Stimulated activated naive CD8-positive, alpha-beta T cell treated with anti-CD3 and anti-CD28 coated beads, Interleukin-15, Interleukin-2, amounts not matched to agents 100 ng/mL and 50 ng/mL, for 24 hours (primary cell): ENCODE results near the gene ARCN1.

Experiments used
- H3K27ac Mint-ChIP-seq: one replicate; pipeline ENCODE4 v1.8.0; 2021; ENCODE audit warnings: mild to moderate bottlenecking, mixed read lengths
- H3K27me3 Mint-ChIP-seq: one replicate; pipeline ENCODE4 v1.8.0; 2021; ENCODE audit warnings: mixed read lengths
- H3K36me3 Mint-ChIP-seq: one replicate; pipeline ENCODE4 v1.8.0; 2021; ENCODE audit warnings: low read depth, mixed read lengths
- H3K4me1 Mint-ChIP-seq: one replicate; pipeline ENCODE4 v1.8.0; 2021; ENCODE audit warnings: low read depth, mixed read lengths
- H3K4me3 Mint-ChIP-seq: one replicate; pipeline ENCODE4 v1.8.0; 2021; ENCODE audit warnings: mild to moderate bottlenecking, mixed read lengths
- H3K9me3 Mint-ChIP-seq: one replicate; pipeline ENCODE4 v1.8.0; 2021; ENCODE audit warnings: mixed read lengths

The ARCN1 gene

DNA sequence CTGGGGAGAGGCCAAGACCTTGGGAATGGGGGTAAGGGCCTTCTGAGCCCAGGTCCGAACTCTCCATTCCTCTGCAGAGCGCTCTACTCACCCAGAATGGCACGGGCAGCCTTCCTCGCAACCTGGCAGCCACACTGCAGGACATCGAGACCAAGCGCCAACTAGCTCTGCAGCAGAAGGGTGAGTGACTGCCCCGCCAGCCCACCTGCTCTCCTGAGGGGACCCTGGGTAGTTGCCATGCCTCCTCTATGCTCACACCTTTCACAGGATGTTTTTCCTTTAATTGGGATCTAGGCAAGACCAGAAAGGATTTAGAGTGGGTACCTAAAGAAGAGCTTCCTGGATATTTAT is 71.8 kb downstream of the ARCN1 start:
- no peaks in the 10 kb centered on the region for H3K4me1 Mint-ChIP-seq
- no peak overlapping the region for H3K27ac Mint-ChIP-seq
- H3K4me3 Mint-ChIP-seq: no peak overlapping the region
- H3K9me3 Mint-ChIP-seq: no peaks in the 10 kb centered on the region
- no peaks in the 10 kb centered on the region for H3K36me3 Mint-ChIP-seq
- no peaks in the 10 kb centered on the region for H3K27me3 Mint-ChIP-seq

DNA sequence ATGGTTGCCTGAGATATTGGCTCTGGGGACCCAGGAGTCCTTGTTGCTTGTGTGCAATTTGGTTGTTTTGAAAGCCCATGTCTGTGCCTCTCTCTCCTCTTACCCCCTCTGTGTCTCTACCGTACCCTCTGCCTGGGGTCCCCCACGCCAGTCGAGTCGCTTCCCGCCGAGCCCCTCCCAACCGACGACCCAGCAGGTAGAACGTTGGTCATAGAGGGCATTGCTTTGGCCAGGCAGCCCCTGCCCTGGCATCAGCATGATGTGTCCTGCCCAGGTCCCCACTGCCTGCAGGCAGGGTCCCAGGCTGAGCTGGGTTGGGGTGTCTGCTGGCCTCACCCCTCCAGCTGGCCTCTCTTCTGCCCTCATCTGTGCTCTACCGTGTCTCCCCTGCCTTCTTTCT is 72.3 kb downstream of the ARCN1 start:
- Mint-ChIP-seq H3K4me1 (no peaks in the 10 kb centered on the region), H3K36me3 (no peaks in the 10 kb centered on the region), H3K9me3 (no peaks in the 10 kb centered on the region), H3K27me3 (no peaks in the 10 kb centered on the region), H3K4me3 (no peak overlapping the region), H3K27ac (no peak overlapping the region)

DNA sequence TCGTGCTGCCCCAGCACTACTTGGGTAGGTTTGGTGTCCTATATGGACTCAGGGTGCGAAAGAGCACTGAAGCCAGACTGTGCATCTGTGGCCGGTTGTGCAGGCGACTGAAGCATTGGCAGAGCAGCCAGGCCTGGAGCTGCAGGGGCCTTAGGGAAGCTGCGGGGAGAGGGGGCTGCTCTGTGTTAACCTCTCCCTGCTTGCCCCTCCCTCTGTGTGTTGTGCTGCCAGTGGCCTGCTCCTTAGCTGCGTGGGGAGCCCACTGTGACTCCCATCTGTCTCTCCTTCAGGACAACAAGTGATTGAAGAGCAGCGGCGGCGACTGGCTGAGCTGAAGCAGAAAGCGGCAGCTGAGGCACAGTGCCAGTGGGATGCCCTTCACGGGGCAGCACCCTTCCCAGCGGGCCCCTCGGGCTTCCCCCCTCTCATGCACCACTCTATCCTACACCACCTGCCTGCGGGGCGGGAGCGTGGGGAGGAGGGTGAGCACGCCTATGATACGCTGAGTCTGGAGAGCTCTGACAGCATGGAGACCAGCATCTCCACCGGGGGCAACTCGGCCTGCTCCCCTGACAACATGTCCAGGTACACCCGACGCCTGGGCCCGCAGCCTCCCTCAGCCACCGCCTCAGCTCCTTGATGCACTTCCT is 73.0 kb downstream of the ARCN1 start:
- Mint-ChIP-seq H3K27ac (no peak overlapping the region), H3K4me3 (no peak overlapping the region), H3K27me3 (no peaks in the 10 kb centered on the region), H3K36me3 (no peaks in the 10 kb centered on the region), H3K4me1 (no peaks in the 10 kb centered on the region), H3K9me3 (no peaks in the 10 kb centered on the region)

DNA sequence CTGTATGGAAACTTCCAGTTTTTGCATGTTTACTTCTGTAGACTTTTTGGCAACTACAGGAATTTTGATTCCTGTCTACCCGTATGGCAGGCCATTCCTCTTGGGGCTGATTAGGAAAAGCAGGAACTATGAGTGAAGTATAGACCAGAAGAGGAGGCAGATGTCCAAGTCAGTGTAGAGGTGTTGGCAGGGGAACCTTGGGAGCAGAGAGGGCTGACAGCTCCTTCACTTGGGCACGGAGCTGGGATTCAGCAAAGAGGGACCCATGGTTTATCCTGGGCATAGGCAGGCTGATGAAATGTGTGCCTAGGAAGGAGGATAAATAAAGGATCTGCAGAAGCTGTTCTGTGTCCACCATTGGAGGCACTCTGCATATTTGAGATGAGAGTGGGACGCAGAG is 74.2 kb downstream of the ARCN1 start:
- Mint-ChIP-seq H3K27me3 (no peaks in the 10 kb centered on the region), H3K4me3 (no peak overlapping the region), H3K4me1 (no peaks in the 10 kb centered on the region), H3K9me3 (no peaks in the 10 kb centered on the region), H3K27ac (no peak overlapping the region), H3K36me3 (no peaks in the 10 kb centered on the region)

DNA sequence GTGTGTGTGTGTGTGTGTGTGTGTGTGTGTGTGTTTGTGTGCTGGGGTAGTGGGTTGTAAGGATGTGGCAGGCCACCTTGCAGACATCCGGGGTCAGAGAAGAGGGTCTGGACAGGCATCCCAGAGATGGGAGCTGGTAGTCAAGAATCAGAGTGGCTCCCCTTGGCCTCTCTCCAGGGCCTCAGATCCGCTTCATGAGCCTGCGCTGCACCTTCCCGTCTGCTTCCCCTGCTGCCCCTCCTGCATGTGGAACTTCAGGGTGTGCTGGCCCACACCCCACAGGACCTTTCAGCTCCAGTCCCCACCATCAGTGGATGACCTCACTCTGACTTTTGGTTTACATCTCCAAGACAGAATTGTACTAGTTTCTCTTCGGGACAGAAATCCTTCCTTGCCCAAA is 76.1 kb downstream of the ARCN1 start:
- Mint-ChIP-seq H3K27me3 (no peaks in the 10 kb centered on the region), H3K27ac (no peak overlapping the region), H3K4me3 (no peak overlapping the region), H3K9me3 (no peaks in the 10 kb centered on the region), H3K4me1 (peaks cover 6% of the 10 kb centered on the region), H3K36me3 (no peaks in the 10 kb centered on the region)

DNA sequence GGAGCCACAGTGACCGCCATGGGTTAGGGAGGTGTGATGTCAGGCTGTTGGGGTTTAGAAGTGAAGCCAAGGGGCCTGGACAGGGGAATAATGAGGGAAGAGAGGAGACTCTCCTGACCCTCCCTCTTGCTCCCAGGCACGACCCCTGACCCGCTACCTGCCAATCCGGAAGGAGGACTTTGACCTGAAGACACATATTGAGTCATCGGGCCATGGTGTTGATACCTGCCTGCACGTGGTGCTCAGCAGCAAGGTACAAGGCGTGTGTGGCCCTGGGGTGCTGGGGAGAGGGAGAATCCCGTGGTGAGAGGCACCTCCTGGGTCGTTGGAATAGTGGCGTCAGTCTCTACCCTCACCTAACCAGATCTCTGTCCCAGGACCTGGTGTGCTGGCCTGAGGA is 77.7 kb downstream of the ARCN1 start:
- Mint-ChIP-seq H3K27ac (no peak overlapping the region), H3K27me3 (no peaks in the 10 kb centered on the region), H3K9me3 (no peaks in the 10 kb centered on the region), H3K4me3 (no peak overlapping the region), H3K4me1 (peaks cover 6% of the 10 kb centered on the region), H3K36me3 (no peaks in the 10 kb centered on the region)

DNA sequence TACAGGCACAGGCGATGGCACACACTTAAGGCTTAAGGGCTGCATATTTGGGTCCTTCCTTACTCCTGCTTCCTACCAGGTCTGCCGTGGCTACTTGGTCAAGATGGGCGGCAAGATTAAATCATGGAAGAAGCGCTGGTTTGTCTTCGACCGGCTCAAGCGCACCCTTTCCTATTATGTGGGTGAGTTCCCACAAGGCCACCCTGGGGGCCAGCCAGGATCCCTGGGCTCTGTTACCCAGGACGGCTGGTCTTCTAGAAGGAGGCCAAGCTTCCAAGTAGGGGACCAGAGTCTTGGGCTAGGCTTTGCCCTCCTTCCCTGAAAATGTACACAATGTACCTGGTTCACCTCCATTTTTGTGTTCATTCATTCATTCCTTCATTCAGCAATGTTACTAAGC is 78.2 kb downstream of the ARCN1 start:
- H3K27me3 Mint-ChIP-seq: no peaks in the 10 kb centered on the region
- H3K4me3 Mint-ChIP-seq: no peak overlapping the region

DNA sequence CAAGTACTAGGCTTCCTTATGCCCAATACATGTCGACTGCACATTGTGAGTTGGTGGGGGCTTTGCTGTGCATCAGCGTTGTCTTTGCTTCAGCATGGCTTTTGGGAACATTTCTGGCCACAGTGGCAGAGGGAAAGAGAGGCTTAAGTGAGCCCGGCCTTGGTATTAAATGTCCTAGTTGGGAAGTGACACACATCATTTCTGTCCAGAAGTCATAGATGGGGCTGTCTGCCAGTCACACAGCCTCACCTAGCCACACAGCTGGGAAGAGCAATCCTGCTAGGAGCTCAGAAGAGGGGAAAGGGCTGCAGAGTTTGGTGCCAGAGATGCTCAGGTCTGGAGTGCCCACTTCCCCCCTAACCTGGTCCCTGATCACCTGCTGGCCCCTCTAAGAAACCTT is 79.6 kb downstream of the ARCN1 start:
- H3K27me3 Mint-ChIP-seq: no peaks in the 10 kb centered on the region
- H3K9me3 Mint-ChIP-seq: no peaks in the 10 kb centered on the region
- H3K27ac Mint-ChIP-seq: no peak overlapping the region
- peaks cover 6% of the 10 kb centered on the region for H3K4me1 Mint-ChIP-seq
- H3K36me3 Mint-ChIP-seq: no peaks in the 10 kb centered on the region
- H3K4me3 Mint-ChIP-seq: no peak overlapping the region

More for the DNA sequence above, 78.2 kb downstream of the ARCN1 start:
- Mint-ChIP-seq H3K9me3 (no peaks in the 10 kb centered on the region), H3K27ac (no peak overlapping the region), H3K4me1 (peaks cover 6% of the 10 kb centered on the region), H3K36me3 (no peaks in the 10 kb centered on the region)
